Measurements from ENCODE around the gene SLK. TPM values are rescaled to one million over a fixed set of nuclear protein-coding genes. Genes with fewer than 3 reads are reported as not detected.

SLK gene
- total RNA-seq, 6 experiments from 2014 or later, result 7.9 to 16.3 (median 13.0) TPM

DNA sequence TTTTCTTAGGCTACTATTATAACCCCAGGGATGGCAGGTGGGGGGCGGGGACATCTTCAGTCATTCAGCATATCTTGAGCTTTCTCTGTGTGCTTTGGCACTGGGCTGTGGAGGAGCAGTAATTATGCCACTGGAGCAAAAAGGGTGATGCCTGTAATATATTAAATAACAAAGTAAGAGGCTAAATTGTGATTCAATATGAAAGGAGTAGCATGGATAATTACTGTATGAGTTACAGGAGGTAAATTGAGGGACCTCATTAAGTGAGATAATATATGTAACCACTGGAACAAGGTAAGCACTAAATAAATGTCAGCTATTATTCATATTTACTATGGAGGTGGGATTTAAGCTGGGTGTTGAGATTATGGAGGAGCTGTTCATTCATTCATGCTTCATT is 45.7 kb upstream of the SLK start:
- Histone ChIP-seq H3K27ac (no peak overlapping the region), H3K4me3 (no peak overlapping the region), H3K9me3 (no peaks in the 10 kb centered on the region), H3K27me3 (no peaks in the 10 kb centered on the region), H3K36me3 (no peaks in the 10 kb centered on the region), H3K4me1 (peaks cover 0 to 16% (median 5%) of the 10 kb centered on the region in 4 donors)
- TF ChIP-seq, protein P1, sequence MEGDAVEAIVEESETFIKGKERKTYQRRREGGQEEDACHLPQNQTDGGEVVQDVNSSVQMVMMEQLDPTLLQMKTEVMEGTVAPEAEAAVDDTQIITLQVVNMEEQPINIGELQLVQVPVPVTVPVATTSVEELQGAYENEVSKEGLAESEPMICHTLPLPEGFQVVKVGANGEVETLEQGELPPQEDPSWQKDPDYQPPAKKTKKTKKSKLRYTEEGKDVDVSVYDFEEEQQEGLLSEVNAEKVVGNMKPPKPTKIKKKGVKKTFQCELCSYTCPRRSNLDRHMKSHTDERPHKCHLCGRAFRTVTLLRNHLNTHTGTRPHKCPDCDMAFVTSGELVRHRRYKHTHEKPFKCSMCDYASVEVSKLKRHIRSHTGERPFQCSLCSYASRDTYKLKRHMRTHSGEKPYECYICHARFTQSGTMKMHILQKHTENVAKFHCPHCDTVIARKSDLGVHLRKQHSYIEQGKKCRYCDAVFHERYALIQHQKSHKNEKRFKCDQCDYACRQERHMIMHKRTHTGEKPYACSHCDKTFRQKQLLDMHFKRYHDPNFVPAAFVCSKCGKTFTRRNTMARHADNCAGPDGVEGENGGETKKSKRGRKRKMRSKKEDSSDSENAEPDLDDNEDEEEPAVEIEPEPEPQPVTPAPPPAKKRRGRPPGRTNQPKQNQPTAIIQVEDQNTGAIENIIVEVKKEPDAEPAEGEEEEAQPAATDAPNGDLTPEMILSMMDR (IDR thresholded peaks at IDR 0.05), result no peak
- DNase-seq, result no peak
- WGBS (ENCODE audit: insufficient coverage, low coverage, low lambda C conversion rate, missing lambda C conversion rate), result 88% methylated on average over 1 of the region's 1 CpG
- ATAC-seq, result no peak
- intact Hi-C loops (cut with DNase I), result no loop called here

DNA sequence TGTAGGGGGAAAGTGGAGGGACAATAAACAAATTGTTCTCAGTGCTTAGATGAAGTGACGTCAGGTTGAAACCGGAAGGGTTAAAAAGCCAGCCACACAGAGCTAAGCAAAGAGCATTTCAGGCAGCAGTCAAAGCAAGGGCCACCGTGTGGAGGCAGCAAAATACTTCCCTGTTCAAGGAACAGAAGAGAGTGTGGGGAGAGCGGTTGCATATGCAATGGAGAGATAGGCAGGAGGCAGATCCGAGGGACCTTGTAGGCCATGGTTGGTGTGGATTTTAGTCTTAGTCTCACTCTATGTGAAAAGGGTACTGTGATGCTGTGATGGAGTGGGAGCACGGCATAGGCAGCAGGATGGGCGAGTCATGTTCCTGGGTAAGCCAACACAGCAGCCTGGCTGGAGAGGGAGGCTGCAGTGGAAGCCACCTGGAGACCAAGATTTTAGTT is 45.2 kb upstream of the SLK start:
- Histone ChIP-seq H3K4me1 (peaks cover 0 to 13% (median 4%) of the 10 kb centered on the region in 4 donors), H3K9me3 (no peaks in the 10 kb centered on the region), H3K36me3 (no peaks in the 10 kb centered on the region), H3K27me3 (no peaks in the 10 kb centered on the region), H3K4me3 (no peak overlapping the region), H3K27ac (no peak overlapping the region)
- WGBS (ENCODE audit: insufficient coverage, low coverage, low lambda C conversion rate, missing lambda C conversion rate), result 45% methylated on average over 6 of the region's 7 CpGs
- TF ChIP-seq, protein P1 (IDR thresholded peaks at IDR 0.05), result no peak
- TF ChIP-seq POLR2A (IDR thresholded peaks at IDR 0.05), result no peak
- DNase-seq (no peak), ATAC-seq (no peak)
- intact Hi-C loops (cut with DNase I), result no loop called here

DNA sequence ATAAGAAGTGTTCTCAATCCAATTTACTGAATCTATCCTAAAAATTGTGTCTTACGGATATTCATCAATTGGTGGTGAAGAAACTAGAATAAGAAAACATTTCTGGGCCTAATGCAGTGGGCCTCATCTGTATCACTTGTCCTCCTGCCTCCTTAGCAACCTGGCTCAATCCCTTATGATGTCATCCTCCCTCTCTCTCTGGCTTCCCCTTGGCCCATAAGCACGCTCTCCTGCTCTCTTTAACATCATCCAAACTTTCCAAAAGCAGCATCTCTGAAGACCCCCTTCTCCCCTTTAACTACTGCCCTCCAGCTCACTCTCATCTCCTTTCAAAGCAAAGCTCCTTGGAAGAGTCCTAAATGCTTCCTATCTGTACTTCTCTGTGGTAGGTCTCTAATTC is 44.3 kb upstream of the SLK start:
- intact Hi-C loops (cut with DNase I), result no loop called here
- WGBS (ENCODE audit: insufficient coverage, low coverage, low lambda C conversion rate, missing lambda C conversion rate), result 91% methylated on average over 2 of the region's 2 CpGs

DNA sequence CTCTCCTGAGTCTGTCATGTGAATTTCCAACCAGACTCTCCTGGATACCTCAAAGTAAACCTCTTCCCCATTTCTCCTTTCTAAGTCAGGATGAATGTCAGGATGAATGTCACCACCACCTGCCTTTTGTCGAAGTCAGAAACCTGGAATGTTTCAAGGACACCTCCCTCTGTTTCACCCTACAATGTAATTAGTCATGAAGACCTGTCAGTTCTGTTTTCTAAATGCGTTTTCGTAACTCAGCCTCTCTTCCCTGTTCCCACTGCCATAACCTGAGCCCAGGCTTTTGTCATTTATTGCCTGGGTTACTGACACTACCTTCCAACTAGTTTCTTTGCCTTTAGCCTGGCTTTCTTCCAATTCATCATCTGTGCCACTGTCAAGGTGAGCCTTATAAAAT is 43.4 kb upstream of the SLK start:
- peaks cover 0 to 5% (median 0%) of the 10 kb centered on the region in 4 donors for H3K4me1 ChIP-seq
- WGBS (ENCODE audit: insufficient coverage, low coverage, low lambda C conversion rate, missing lambda C conversion rate), result 67% methylated on average over 3 of the region's 3 CpGs
- intact Hi-C loops (cut with DNase I), result no loop called here
- H3K4me3 ChIP-seq, result no peak overlapping the region
- ATAC-seq (no peak), DNase-seq (no peak)
- no peak overlapping the region for H3K27ac ChIP-seq
- H3K36me3 ChIP-seq, result no peaks in the 10 kb centered on the region
- no peaks in the 10 kb centered on the region for H3K27me3 ChIP-seq
- TF ChIP-seq, protein P1 (IDR thresholded peaks at IDR 0.05), result no peak
- no peak for TF ChIP-seq POLR2A (IDR thresholded peaks at IDR 0.05)
- H3K9me3 ChIP-seq, result no peaks in the 10 kb centered on the region

More for the DNA sequence above, 44.3 kb upstream of the SLK start:
- Histone ChIP-seq H3K36me3 (no peaks in the 10 kb centered on the region), H3K27me3 (no peaks in the 10 kb centered on the region), H3K4me1 (peaks cover 0 to 6% (median 0%) of the 10 kb centered on the region in 4 donors), H3K9me3 (no peaks in the 10 kb centered on the region), H3K27ac (no peak overlapping the region), H3K4me3 (no peak overlapping the region)
- no peak for ATAC-seq
- no peak for DNase-seq
- TF ChIP-seq, protein P1 (IDR thresholded peaks at IDR 0.05), result no peak
- no peak for TF ChIP-seq POLR2A (IDR thresholded peaks at IDR 0.05)

DNA sequence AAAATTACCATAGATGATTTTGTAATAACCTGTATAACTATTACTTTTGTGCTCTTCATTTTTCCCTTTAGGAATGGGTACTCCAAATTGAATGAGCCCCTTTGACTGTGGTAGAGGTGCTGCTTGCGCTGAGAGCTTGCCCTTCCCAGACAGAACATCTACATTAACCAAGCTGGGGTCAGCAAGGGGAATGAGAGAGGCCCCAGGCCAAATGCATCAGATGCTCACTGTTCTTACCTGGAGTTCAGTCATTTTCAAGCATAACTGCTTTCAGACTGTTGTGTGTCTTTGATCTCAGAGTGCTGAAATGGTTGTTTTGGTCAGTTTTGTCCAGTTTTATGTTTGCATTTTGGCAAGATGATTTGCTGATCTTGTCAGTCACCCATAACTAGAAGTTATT is 41.3 kb upstream of the SLK start:
- Histone ChIP-seq H3K4me3 (no peak overlapping the region), H3K4me1 (no peaks in the 10 kb centered on the region), H3K27me3 (no peaks in the 10 kb centered on the region), H3K9me3 (no peaks in the 10 kb centered on the region), H3K27ac (no peak overlapping the region), H3K36me3 (no peaks in the 10 kb centered on the region)
- intact Hi-C loops (cut with DNase I), result no loop called here
- DNase-seq, result no peak
- ATAC-seq, result no peak
- WGBS (ENCODE audit: insufficient coverage, low coverage, low lambda C conversion rate, missing lambda C conversion rate), result 91% methylated on average over 1 of the region's 1 CpG
- TF ChIP-seq, protein P1 (IDR thresholded peaks at IDR 0.05), result no peak
- no peak for TF ChIP-seq POLR2A (IDR thresholded peaks at IDR 0.05)
